Hepatocyte (in vitro differentiated cells): ENCODE data around the gene ERICH6.
"Not testable (repeated sequence)": the region's sequence is repeated elsewhere in the genome, so short reads cannot be mapped to it uniquely, and the experiment has no call there.

Experiments
- CTCF ChIP-seq: fragments of 200-600 bp; sonication (generic); IDR thresholded peaks from 2 replicates; pipeline ENCODE4 v1.5.1; 2016; ENCODE audit warnings: antibody characterized with exemption, mild to moderate bottlenecking; ENCODE audit not compliant: poor library complexity
- EZH2 ChIP-seq: fragments of 200-600 bp; sonication (generic); IDR thresholded peaks from 2 replicates; pipeline ENCODE4 v1.6.1; 2016; ENCODE audit warnings: antibody characterized with exemption, mild to moderate bottlenecking, borderline replicate concordance
- EZH2phosphoT487 ChIP-seq: fragments of 200-600 bp; sonication (generic); IDR thresholded peaks from one replicate; pipeline ENCODE4 v1.6.1; 2018; ENCODE audit warnings: antibody characterized with exemption, mild to moderate bottlenecking, low read depth, moderate library complexity; ENCODE audit not compliant: unreplicated experiment, severe bottlenecking

- TF ChIP-seq CTCF, EZH2, EZH2phosphoT487: not testable (repeated sequence)
These were observed 80.8 kb downstream of the ERICH6 start for GRCh38 chr3:150622955-150623354.
